PFSK-1 (cell line): ENCODE results near the gene FAM20C.

Experiments used
- POLR2AphosphoS5 ChIP-seq: IDR thresholded peaks from 2 replicates; pipeline ENCODE4 v1.6.1; 2012; ENCODE audit warnings: low read depth, mild to moderate bottlenecking, control low read depth, low read length, moderate library complexity
- SIN3A ChIP-seq: IDR thresholded peaks from 2 replicates; pipeline ENCODE4 v1.6.1; 2012; ENCODE audit warnings: mild to moderate bottlenecking, low read length, moderate library complexity, borderline replicate concordance; ENCODE audit not compliant: insufficient read depth
- TF ChIP-seq, protein P1 (sequence below), 2 experiments: IDR thresholded peaks; 2 replicates each; pipeline versions ENCODE4 v1.6.1 to v1.8.0; 2011 to 2012; ENCODE audit warnings: low read depth in 2 of 2, low read length in 2 of 2, control low read depth in 1 of 2, inconsistent platforms in 1 of 2, mild to moderate bottlenecking in 1 of 2, moderate library complexity in 1 of 2; ENCODE audit not compliant: insufficient read depth in 1 of 2

- TF ChIP-seq, protein P1, sequence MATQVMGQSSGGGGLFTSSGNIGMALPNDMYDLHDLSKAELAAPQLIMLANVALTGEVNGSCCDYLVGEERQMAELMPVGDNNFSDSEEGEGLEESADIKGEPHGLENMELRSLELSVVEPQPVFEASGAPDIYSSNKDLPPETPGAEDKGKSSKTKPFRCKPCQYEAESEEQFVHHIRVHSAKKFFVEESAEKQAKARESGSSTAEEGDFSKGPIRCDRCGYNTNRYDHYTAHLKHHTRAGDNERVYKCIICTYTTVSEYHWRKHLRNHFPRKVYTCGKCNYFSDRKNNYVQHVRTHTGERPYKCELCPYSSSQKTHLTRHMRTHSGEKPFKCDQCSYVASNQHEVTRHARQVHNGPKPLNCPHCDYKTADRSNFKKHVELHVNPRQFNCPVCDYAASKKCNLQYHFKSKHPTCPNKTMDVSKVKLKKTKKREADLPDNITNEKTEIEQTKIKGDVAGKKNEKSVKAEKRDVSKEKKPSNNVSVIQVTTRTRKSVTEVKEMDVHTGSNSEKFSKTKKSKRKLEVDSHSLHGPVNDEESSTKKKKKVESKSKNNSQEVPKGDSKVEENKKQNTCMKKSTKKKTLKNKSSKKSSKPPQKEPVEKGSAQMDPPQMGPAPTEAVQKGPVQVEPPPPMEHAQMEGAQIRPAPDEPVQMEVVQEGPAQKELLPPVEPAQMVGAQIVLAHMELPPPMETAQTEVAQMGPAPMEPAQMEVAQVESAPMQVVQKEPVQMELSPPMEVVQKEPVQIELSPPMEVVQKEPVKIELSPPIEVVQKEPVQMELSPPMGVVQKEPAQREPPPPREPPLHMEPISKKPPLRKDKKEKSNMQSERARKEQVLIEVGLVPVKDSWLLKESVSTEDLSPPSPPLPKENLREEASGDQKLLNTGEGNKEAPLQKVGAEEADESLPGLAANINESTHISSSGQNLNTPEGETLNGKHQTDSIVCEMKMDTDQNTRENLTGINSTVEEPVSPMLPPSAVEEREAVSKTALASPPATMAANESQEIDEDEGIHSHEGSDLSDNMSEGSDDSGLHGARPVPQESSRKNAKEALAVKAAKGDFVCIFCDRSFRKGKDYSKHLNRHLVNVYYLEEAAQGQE (IDR thresholded peaks at IDR 0.05; ENCODE audit: insufficient read depth in 1 of 2, low read depth in 2 of 2, low read length in 2 of 2), result no peak
- TF ChIP-seq POLR2AphosphoS5 (no peak), SIN3A (no peak)
Observed at GRCh38 chr7:216360-217300, 24.3 kb downstream of the FAM20C start.
